Endodermal cell (in vitro differentiated cells): ENCODE measurements around the gene SLC17A9. TPM values are rescaled to one million over a fixed set of nuclear protein-coding genes. Genes with fewer than 3 reads are reported as not detected.

Experiments used
- DNase-seq: peaks from one replicate; pipeline ENCODE4 v3.0.0-alpha.2; 2017
- H3K27ac ChIP-seq: 2 replicates; pipeline ENCODE4 v1.5.1; 2013; ENCODE audit warnings: mild to moderate bottlenecking, low read depth, low read length, moderate library complexity
- H3K27me3 ChIP-seq: 2 replicates; pipeline ENCODE4 v1.6.1; 2013; ENCODE audit warnings: mild to moderate bottlenecking, low read length, moderate library complexity; ENCODE audit not compliant: insufficient read depth, control insufficient read depth, poor library complexity, severe bottlenecking
- H3K36me3 ChIP-seq: 2 replicates; pipeline ENCODE4 v1.7.0; 2013; ENCODE audit warnings: mild to moderate bottlenecking, low read length, moderate library complexity; ENCODE audit not compliant: control insufficient read depth, insufficient read depth
- H3K4me1 ChIP-seq: one replicate; pipeline ENCODE4 v1.7.0; 2013; ENCODE audit warnings: low read length; ENCODE audit not compliant: control insufficient read depth, insufficient read depth
- H3K4me3 ChIP-seq: 2 replicates; pipeline ENCODE4 v1.5.1; 2013; ENCODE audit warnings: mild to moderate bottlenecking, low read length, moderate library complexity
- H3K9ac ChIP-seq: 2 replicates; pipeline ENCODE4 v1.6.1; 2013; ENCODE audit warnings: mild to moderate bottlenecking, low read length, moderate library complexity; ENCODE audit not compliant: poor library complexity, severe bottlenecking; ENCODE audit errors: extremely low read depth
- H3K9me3 ChIP-seq: 2 replicates; pipeline ENCODE4 v1.6.1; 2013; ENCODE audit warnings: mild to moderate bottlenecking, low read length, moderate library complexity; ENCODE audit not compliant: control insufficient read depth
- H3K27ac Mint-ChIP-seq: 2 replicates; pipeline ENCODE4 v1.8.0; 2020; ENCODE audit warnings: mixed read lengths
- H3K27me3 Mint-ChIP-seq: 2 replicates; pipeline ENCODE4 v1.8.0; 2021; ENCODE audit warnings: mild to moderate bottlenecking, mixed read lengths; ENCODE audit not compliant: insufficient read depth
- H3K36me3 Mint-ChIP-seq: 2 replicates; pipeline ENCODE4 v1.8.0; 2020; ENCODE audit warnings: low read depth, mixed read lengths
- H3K4me1 Mint-ChIP-seq: 2 replicates; pipeline ENCODE4 v1.8.0; 2020; ENCODE audit warnings: mixed read lengths
- H3K4me3 Mint-ChIP-seq: 2 replicates; pipeline ENCODE4 v1.8.0; 2020; ENCODE audit warnings: mild to moderate bottlenecking, moderate library complexity, mixed read lengths
- H3K9me3 Mint-ChIP-seq: 2 replicates; pipeline ENCODE4 v1.8.0; 2020; ENCODE audit warnings: mild to moderate bottlenecking, mixed read lengths
- WGBS, 2 experiments: methylation state at CpG; one replicate each; pipeline versions ENCODE4 v1.1.5 to v1.1.7; 2013; ENCODE audit warnings: missing lambda C conversion rate in 2 of 2, mixed read lengths in 1 of 2; ENCODE audit not compliant: insufficient coverage in 1 of 2, insufficient read length in 1 of 2; 5-methylcytosine and 5-hydroxymethylcytosine counted together
- total RNA-seq, 2 donors: library from RNA; stranded (reverse); fragmentation: NEBNext Ultra II Directional in 1 of 2; extraction: Animal tissue kit (Norgen Biotek cat#: 25700) in 1 of 2; gene quantifications; 2 replicates in 1 of 2; 3 replicates in 1 of 2; pipeline ENCODE4 v1.2.1, GENCODE V29; 2021
- TF ChIP-seq, protein P1 (sequence below): fragments of 200-600 bp; sonication (generic); conservative IDR thresholded peaks from 2 replicates; pipeline ENCODE4 v1.5.0; 2021; ENCODE audit warnings: antibody characterized with exemption, mild to moderate bottlenecking

Gene SLC17A9
- total RNA-seq, 2 donors from 2014 or later = 8.9 to 10.2 TPM

GRCh38 chr20:62996596-62996982, 44.1 kb downstream of the SLC17A9 start:
- H3K27me3 Mint-ChIP-seq = peaks cover 22% of the 10 kb centered on the region
- 92% methylated on average over 12 to 14 of the region's 14 CpGs for WGBS, 2 experiments

DNA sequence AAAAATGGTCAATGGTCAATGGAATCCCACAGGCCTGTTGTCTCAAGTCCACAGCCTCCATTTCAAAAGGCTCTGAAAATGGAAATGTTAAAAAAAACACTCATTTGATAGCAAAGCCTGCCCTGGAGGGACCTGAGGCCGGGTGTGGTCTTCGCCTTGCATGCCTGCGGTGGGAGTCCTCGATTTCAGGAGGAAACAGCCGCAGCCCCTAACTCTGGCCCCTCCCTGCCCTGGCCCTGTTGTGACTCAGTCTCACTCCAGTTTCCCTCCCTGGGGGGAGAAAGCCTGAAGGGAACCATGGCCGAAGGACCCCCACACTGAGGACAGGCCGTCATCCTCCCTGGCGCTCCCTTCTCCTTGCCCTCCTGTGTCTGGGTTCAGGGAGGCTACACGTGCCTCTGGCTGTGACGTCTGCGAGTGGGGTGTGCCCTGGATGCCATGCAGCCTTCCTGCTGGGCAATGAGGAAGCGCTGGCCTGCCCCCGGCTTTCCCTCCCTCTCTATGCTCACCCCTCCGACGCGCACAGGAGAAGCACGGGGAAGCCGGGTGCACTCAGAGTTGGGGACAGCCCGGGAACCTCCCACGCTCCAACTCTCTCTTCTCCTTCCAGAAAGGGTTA, 45.0 kb downstream of the SLC17A9 start:
- peaks cover 54% of the 10 kb centered on the region for H3K27me3 ChIP-seq
- H3K27ac Mint-ChIP-seq = no peak overlapping the region
- 56 to 67% methylated on average over 13 to 20 of the region's 20 CpGs for WGBS, 2 experiments

More at GRCh38 chr20:62996596-62996982, 44.1 kb downstream of the SLC17A9 start:
- Mint-ChIP-seq H3K27ac (no peak overlapping the region), H3K9me3 (no peaks in the 10 kb centered on the region), H3K4me1 (no peaks in the 10 kb centered on the region), H3K36me3 (no peaks in the 10 kb centered on the region), H3K4me3 (no peak overlapping the region)
- Histone ChIP-seq H3K4me1 (no peaks in the 10 kb centered on the region), H3K9me3 (no peaks in the 10 kb centered on the region), H3K36me3 (no peaks in the 10 kb centered on the region), H3K27me3 (peaks cover 45% of the 10 kb centered on the region), H3K27ac (no peak overlapping the region), H3K4me3 (no peak overlapping the region), H3K9ac (no peak overlapping the region)
- DNase-seq = no peak
- TF ChIP-seq, protein P1, sequence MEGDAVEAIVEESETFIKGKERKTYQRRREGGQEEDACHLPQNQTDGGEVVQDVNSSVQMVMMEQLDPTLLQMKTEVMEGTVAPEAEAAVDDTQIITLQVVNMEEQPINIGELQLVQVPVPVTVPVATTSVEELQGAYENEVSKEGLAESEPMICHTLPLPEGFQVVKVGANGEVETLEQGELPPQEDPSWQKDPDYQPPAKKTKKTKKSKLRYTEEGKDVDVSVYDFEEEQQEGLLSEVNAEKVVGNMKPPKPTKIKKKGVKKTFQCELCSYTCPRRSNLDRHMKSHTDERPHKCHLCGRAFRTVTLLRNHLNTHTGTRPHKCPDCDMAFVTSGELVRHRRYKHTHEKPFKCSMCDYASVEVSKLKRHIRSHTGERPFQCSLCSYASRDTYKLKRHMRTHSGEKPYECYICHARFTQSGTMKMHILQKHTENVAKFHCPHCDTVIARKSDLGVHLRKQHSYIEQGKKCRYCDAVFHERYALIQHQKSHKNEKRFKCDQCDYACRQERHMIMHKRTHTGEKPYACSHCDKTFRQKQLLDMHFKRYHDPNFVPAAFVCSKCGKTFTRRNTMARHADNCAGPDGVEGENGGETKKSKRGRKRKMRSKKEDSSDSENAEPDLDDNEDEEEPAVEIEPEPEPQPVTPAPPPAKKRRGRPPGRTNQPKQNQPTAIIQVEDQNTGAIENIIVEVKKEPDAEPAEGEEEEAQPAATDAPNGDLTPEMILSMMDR = no peak

DNA sequence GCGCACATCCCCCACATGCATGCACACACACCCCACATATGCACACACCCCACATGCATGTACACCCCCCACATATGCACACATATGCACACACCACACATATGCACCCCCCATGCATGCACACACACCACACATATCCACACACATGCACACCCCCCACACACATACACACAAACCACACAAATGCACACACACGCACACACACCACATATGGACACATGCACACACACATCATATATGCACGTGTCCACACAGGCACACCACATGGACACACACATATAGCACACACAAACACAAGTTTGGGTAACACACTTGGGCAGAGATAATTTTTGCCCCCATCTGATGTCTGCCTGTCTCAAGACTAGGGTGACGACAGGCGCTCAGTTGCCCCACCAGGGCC, 45.9 kb downstream of the SLC17A9 start:
- Histone ChIP-seq H3K27ac (no peak overlapping the region), H3K36me3 (no peaks in the 10 kb centered on the region), H3K9ac (no peak overlapping the region), H3K4me3 (no peak overlapping the region), H3K27me3 (peaks cover 63% of the 10 kb centered on the region), H3K9me3 (no peaks in the 10 kb centered on the region), H3K4me1 (no peaks in the 10 kb centered on the region)
- H3K36me3 Mint-ChIP-seq = no peaks in the 10 kb centered on the region
- peaks cover 1% of the 10 kb centered on the region for H3K4me1 Mint-ChIP-seq
- TF ChIP-seq, protein P1 = no peak
- no peak for DNase-seq
- no peak overlapping the region for H3K4me3 Mint-ChIP-seq
- peaks cover 35% of the 10 kb centered on the region for H3K27me3 Mint-ChIP-seq
- no peak overlapping the region for H3K27ac Mint-ChIP-seq
- no peaks in the 10 kb centered on the region for H3K9me3 Mint-ChIP-seq
- 79 to 88% methylated on average over 4 to 5 of the region's 5 CpGs for WGBS, 2 experiments

More for the DNA sequence above, 45.0 kb downstream of the SLC17A9 start:
- Histone ChIP-seq H3K4me1 (no peaks in the 10 kb centered on the region), H3K36me3 (no peaks in the 10 kb centered on the region), H3K27ac (no peak overlapping the region), H3K4me3 (no peak overlapping the region), H3K9me3 (no peaks in the 10 kb centered on the region), H3K9ac (no peak overlapping the region)
- Mint-ChIP-seq H3K27me3 (peaks cover 27% of the 10 kb centered on the region), H3K9me3 (no peaks in the 10 kb centered on the region), H3K36me3 (no peaks in the 10 kb centered on the region), H3K4me3 (no peak overlapping the region), H3K4me1 (no peaks in the 10 kb centered on the region)
- DNase-seq = no peak
- TF ChIP-seq, protein P1 = no peak
